Mucosa of descending colon (tissue), 3 donors: ENCODE results near the gene CADM1. TPM values are rescaled to one million over a fixed set of nuclear protein-coding genes. Genes with fewer than 3 reads are reported as not detected.
A peak's percentile ranks its signal among the peaks of the same experiment; 100 is the strongest.

Experiments
- ATAC-seq: fragments of 200-7000 bp; cut with Tn5 transposase; one replicate; pipeline ENCODE4 v1.9.1; 2020; ENCODE audit warnings: mild to moderate bottlenecking, moderate library complexity
- DNase-seq, 3 donors: peaks; one replicate each; pipeline ENCODE4 v3.0.0-alpha.2; 2020
- H3K36me3 ChIP-seq: fragments of 200-600 bp; one replicate; pipeline ENCODE4 v1.8.0; 2021; ENCODE audit warnings: low read depth, mild to moderate bottlenecking
- H3K4me1 ChIP-seq: fragments of 200-600 bp; one replicate; pipeline ENCODE4 v1.8.0; 2021; ENCODE audit warnings: low read depth, mild to moderate bottlenecking
- H3K4me3 ChIP-seq: fragments of 200-600 bp; one replicate; pipeline ENCODE4 v1.8.0; 2021; ENCODE audit warnings: mild to moderate bottlenecking
- H3K9me3 ChIP-seq: fragments of 200-600 bp; one replicate; pipeline ENCODE4 v1.8.0; 2021; ENCODE audit warnings: mild to moderate bottlenecking
- CTCF ChIP-seq: fragments of 200-600 bp; IDR thresholded peaks from one replicate; pipeline ENCODE4 v1.8.0; 2022; ENCODE audit warnings: antibody characterized with exemption, mild to moderate bottlenecking
- intact Hi-C, 2 donors: fragments of 100-400 bp; cut with DNase I in 1 of 2; cut with micrococcal nuclease in 1 of 2; formaldehyde crosslinking; loops; one replicate each; pipeline versions ENCODE4 v1.11.0 to v1.11.1; 2022; cut with DNase I, micrococcal nuclease
- total RNA-seq, 3 donors: library from RNA; stranded (reverse); fragmentation: NEBNext Ultra II Directional in 2 of 3; extraction: Animal tissue kit (Norgen Biotek cat#: 25700) in 2 of 3; gene quantifications; one replicate each; pipeline versions ENCODE4 v1.2.1 to v1.2.4, GENCODE V29; 2021 to 2023
- donor health status: DM: no; HTN: no; CAD: no; lungs with moderate emphysema.
- donor health status: DM: no; HTN: no; CAD: no.
- donor health status: DM: no; HTN: yes; CAD: no.

The CADM1 gene
- total RNA-seq, 3 donors from 2014 or later, result 4.3 to 20.2 (median 7.2) TPM

- no peak for TF ChIP-seq CTCF
- no peaks in the 10 kb centered on the region for H3K36me3 ChIP-seq
- intact Hi-C loops, result no loop called here
- no peak overlapping the region for H3K4me3 ChIP-seq
- ATAC-seq (no peak), DNase-seq (no peak)
- no peaks in the 10 kb centered on the region for H3K9me3 ChIP-seq
- H3K4me1 ChIP-seq, result no peaks in the 10 kb centered on the region
Observed at GRCh38 chr11:115238086-115238485, 266.1 kb downstream of the CADM1 start.

GRCh38 chr11:115237578-115237977 lies 266.6 kb downstream of the CADM1 start:
- intact Hi-C loops, result no loop called here
- Histone ChIP-seq H3K4me3 (no peak overlapping the region), H3K36me3 (no peaks in the 10 kb centered on the region), H3K9me3 (no peaks in the 10 kb centered on the region), H3K4me1 (no peaks in the 10 kb centered on the region)
- TF ChIP-seq CTCF, result no peak
- DNase-seq (no peak), ATAC-seq (no peak)

GRCh38 chr11:115234794-115235193 lies 269.4 kb downstream of the CADM1 start:
- TF ChIP-seq CTCF, result no peak
- no peak for DNase-seq
- Histone ChIP-seq H3K9me3 (no peaks in the 10 kb centered on the region), H3K36me3 (no peaks in the 10 kb centered on the region), H3K4me3 (no peak overlapping the region), H3K4me1 (no peaks in the 10 kb centered on the region)
- ATAC-seq, result no peak
- intact Hi-C loops, result no loop called here

GRCh38 chr11:115226556-115226955 lies 277.7 kb downstream of the CADM1 start:
- Histone ChIP-seq H3K4me1 (no peaks in the 10 kb centered on the region), H3K4me3 (no peak overlapping the region), H3K9me3 (no peaks in the 10 kb centered on the region), H3K36me3 (no peaks in the 10 kb centered on the region)
- ATAC-seq (no peak), DNase-seq (no peak)
- no peak for TF ChIP-seq CTCF
- intact Hi-C loops, result no loop called here

- ATAC-seq, result no peak
- Histone ChIP-seq H3K9me3 (no peaks in the 10 kb centered on the region), H3K4me3 (no peak overlapping the region), H3K36me3 (no peaks in the 10 kb centered on the region), H3K4me1 (no peaks in the 10 kb centered on the region)
- TF ChIP-seq CTCF, result no peak
- intact Hi-C loops, result no loop called here
- DNase-seq, result no peak
Observed at GRCh38 chr11:115224551-115224950, 279.7 kb downstream of the CADM1 start.

GRCh38 chr11:115222863-115223530 lies 281.2 kb downstream of the CADM1 start:
- Histone ChIP-seq H3K9me3 (no peaks in the 10 kb centered on the region), H3K4me3 (no peak overlapping the region), H3K36me3 (no peaks in the 10 kb centered on the region), H3K4me1 (no peaks in the 10 kb centered on the region)
- intact Hi-C loops, result no loop called here
- peak; percentile 18 for ATAC-seq
- TF ChIP-seq CTCF, result no peak
- DNase-seq, result no peak
